ENCODE data around the gene HINT1. TPM values are rescaled to one million over a fixed set of nuclear protein-coding genes. Genes with fewer than 3 reads are reported as not detected.

Gene HINT1
- total RNA-seq, 1 experiment from 2014 or later: 444 TPM

GRCh38 chr5:131211669-131212068, 46.6 kb upstream of the HINT1 start:
- H3K4me1 Mint-ChIP-seq (ENCODE audit: insufficient read depth, unreplicated experiment): no peaks in the 10 kb centered on the region
- H3K36me3 Mint-ChIP-seq (ENCODE audit: insufficient read depth, unreplicated experiment): no peaks in the 10 kb centered on the region
- H3K9me3 Mint-ChIP-seq (ENCODE audit: unreplicated experiment): no peaks in the 10 kb centered on the region
- intact Hi-C loops (cut with micrococcal nuclease): no loop called here
- no peaks in the 10 kb centered on the region for H3K27me3 Mint-ChIP-seq (ENCODE audit: insufficient read depth, unreplicated experiment)
- TF ChIP-seq CTCF (IDR thresholded peaks at IDR 0.05; ENCODE audit: unreplicated experiment): no peak
- ChIA-PET CTCF (interaction anchor here (0.7 kb wide), 2 partner anchors 18 to 215 kb away, joined by 3 to 5 read pairs; no protein-coding TSS in a partner anchor), POLR2A (interaction anchor here (0.6 to 1.1 kb wide), 2 partner anchors 13 to 48 kb away, joined by 3 to 4 read pairs; no protein-coding TSS in a partner anchor)
- no peak overlapping the region for H3K4me3 Mint-ChIP-seq (ENCODE audit: unreplicated experiment)
- no TSS peak for BruUV-seq (replicated peaks)
- no peak overlapping the region for H3K27ac Mint-ChIP-seq (ENCODE audit: low read depth, unreplicated experiment)
- no peak for DNase-seq (ENCODE audit: unreplicated experiment)

DNA sequence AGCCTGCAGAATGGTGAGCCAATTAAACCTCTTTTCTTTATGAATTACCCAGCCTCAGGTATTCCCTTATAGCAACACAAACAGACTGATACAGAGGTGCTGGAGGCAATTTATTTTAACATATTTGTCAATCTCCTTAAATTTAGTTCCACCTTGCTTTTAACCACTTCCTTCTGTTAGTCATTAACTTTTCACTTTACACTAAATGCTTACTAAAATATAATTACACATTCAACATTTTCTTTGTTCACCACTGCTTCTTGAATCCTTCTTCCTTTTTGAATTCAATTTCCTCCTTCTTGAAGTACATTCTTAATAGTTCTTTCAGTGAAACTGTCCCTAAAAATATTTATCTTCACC, 45.1 kb upstream of the HINT1 start:
- Mint-ChIP-seq H3K4me1 (ENCODE audit: insufficient read depth, unreplicated experiment) (no peaks in the 10 kb centered on the region), H3K4me3 (ENCODE audit: unreplicated experiment) (no peak overlapping the region), H3K27ac (ENCODE audit: low read depth, unreplicated experiment) (no peak overlapping the region), H3K9me3 (ENCODE audit: unreplicated experiment) (no peaks in the 10 kb centered on the region), H3K27me3 (ENCODE audit: insufficient read depth, unreplicated experiment) (no peaks in the 10 kb centered on the region), H3K36me3 (ENCODE audit: insufficient read depth, unreplicated experiment) (no peaks in the 10 kb centered on the region)
- no peak for DNase-seq (ENCODE audit: unreplicated experiment)
- no peak for TF ChIP-seq CTCF (IDR thresholded peaks at IDR 0.05; ENCODE audit: unreplicated experiment)
- intact Hi-C loops (cut with micrococcal nuclease): no loop called here
- ChIA-PET CTCF (no interaction called here), POLR2A (no interaction called here)
- no TSS peak for BruUV-seq (replicated peaks)

DNA sequence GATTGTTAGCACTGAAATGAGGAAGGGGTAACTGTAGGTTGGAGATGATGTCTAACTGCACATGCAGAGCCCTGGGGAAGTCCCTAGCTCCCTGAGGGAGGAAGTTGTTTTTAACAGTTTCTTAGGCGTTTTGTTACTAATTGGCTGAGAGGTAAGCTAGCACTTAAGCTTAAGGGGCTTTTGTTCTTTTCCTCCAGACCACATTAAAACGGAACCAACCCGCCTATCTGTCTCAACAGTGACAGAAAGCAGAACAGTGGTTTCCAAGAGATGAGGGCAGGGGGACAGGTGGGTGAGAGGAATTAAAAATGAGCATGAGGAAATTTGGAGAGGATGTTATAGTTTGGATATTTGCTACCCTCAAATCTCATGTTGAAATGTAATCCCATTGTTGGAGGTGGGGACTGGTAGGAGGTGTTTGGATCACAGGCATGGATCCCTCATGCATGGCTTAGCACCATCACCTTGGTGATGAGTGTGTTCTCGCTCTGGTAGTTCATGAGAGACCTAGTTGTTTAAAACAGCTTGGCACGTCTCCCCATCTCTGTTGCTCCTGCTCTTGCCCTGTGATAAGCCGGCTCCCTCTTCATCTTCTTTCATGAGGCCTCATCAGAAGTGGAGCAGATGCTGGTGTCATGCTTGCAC, 44.6 kb upstream of the HINT1 start:
- no TSS peak for BruUV-seq (replicated peaks)
- no peak for DNase-seq (ENCODE audit: unreplicated experiment)
- H3K4me3 Mint-ChIP-seq (ENCODE audit: unreplicated experiment): no peak overlapping the region

DNA sequence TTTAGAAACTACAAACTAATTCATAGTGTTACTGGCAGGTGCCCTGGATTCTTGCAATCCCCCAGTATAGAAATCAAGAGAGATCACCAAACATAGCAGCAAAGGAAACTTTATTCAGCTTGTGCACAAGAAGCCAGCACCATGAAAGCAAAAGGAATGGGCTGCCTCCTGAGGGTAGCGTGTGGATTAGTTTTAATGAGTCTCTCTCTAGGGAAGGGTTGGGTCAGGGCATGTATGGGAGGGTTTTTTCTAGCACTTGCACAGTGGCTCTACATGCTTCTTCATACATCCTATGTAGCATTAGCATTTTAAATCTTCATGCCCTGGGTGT, 44.1 kb upstream of the HINT1 start:
- TF ChIP-seq CTCF (IDR thresholded peaks at IDR 0.05; ENCODE audit: unreplicated experiment): no peak
- no peak overlapping the region for H3K4me3 Mint-ChIP-seq (ENCODE audit: unreplicated experiment)
- H3K36me3 Mint-ChIP-seq (ENCODE audit: insufficient read depth, unreplicated experiment): no peaks in the 10 kb centered on the region
- H3K9me3 Mint-ChIP-seq (ENCODE audit: unreplicated experiment): no peaks in the 10 kb centered on the region
- intact Hi-C loops (cut with micrococcal nuclease): no loop called here
- ChIA-PET POLR2A (interaction anchor here (1.0 to 1.2 kb wide), 2 partner anchors 13 to 55 kb away, joined by 3 to 4 read pairs; partner anchors contain the start of gene CDC42SE2), CTCF (interaction anchor here (1.1 kb wide), 1 partner anchor 56 kb away, joined by 4 read pairs; no protein-coding TSS in a partner anchor)
- H3K27ac Mint-ChIP-seq (ENCODE audit: low read depth, unreplicated experiment): no peak overlapping the region
- BruUV-seq (replicated peaks): no TSS peak
- no peak for DNase-seq (ENCODE audit: unreplicated experiment)
- no peaks in the 10 kb centered on the region for H3K4me1 Mint-ChIP-seq (ENCODE audit: insufficient read depth, unreplicated experiment)
- H3K27me3 Mint-ChIP-seq (ENCODE audit: insufficient read depth, unreplicated experiment): no peaks in the 10 kb centered on the region

More for the DNA sequence above, 44.6 kb upstream of the HINT1 start:
- no peak for TF ChIP-seq CTCF (IDR thresholded peaks at IDR 0.05; ENCODE audit: unreplicated experiment)
- intact Hi-C loops (cut with micrococcal nuclease): no loop called here
- ChIA-PET CTCF (interaction anchor here (1.1 kb wide), 1 partner anchor 55 kb away, joined by 4 read pairs; no protein-coding TSS in a partner anchor), POLR2A (interaction anchor here (1.0 to 1.2 kb wide), 2 partner anchors 12 to 54 kb away, joined by 3 to 4 read pairs; partner anchors contain the start of gene CDC42SE2)
- no peak overlapping the region for H3K27ac Mint-ChIP-seq (ENCODE audit: low read depth, unreplicated experiment)
- H3K9me3 Mint-ChIP-seq (ENCODE audit: unreplicated experiment): no peaks in the 10 kb centered on the region
- no peaks in the 10 kb centered on the region for H3K36me3 Mint-ChIP-seq (ENCODE audit: insufficient read depth, unreplicated experiment)
- H3K4me1 Mint-ChIP-seq (ENCODE audit: insufficient read depth, unreplicated experiment): no peaks in the 10 kb centered on the region
- H3K27me3 Mint-ChIP-seq (ENCODE audit: insufficient read depth, unreplicated experiment): no peaks in the 10 kb centered on the region

All from MCF 10A (cell line).